Measurements from ENCODE around the gene NRL.

The NRL gene

DNA sequence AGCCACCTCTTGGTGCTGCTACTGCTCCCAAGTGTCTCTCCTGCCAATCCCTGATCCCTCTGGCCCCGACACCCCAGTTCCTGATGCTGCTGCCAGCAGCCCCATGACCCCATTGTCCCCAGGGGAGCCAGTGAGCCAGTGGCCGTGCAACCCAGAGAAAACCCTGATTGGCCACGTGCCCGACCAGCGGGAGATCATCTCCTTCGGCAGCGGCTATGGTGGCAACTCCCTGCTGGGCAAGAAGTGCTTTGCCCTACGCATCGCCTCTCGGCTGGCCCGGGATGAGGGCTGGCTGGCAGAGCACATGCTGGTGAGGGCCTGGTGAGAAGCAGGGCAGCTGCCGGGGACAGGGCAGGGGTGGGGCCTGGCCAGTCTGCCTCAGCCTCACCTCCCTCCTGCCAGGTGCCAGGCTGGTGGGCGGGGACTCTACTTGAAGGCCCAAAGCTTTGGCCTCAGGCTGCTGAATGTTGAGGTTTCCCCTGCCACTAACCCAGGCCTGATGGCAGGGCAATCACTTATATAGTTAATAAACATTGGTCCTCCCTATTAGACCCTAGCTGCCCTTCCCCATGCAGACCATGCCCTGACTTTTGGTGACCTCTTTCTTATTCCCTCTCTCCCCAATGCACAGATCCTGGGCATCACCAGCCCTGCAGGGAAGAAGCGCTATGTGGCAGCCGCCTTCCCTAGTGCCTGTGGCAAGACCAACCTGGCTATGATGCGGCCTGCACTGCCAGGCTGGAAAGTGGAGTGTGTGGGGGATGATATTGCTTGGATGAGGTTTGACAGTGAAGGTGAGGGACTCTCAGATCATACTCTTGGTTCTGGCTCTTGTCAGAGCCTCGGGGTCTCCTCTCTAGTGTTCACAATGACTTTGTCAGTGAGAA is 15.6 kb downstream of the NRL start:
- no peak for DNase-seq (ENCODE audit: low read depth in 3 of 3)

- no peak for DNase-seq (ENCODE audit: low read depth in 3 of 3)
Measured at GRCh38 chr14:24098229-24098926, 16.4 kb downstream of the NRL start.

DNA sequence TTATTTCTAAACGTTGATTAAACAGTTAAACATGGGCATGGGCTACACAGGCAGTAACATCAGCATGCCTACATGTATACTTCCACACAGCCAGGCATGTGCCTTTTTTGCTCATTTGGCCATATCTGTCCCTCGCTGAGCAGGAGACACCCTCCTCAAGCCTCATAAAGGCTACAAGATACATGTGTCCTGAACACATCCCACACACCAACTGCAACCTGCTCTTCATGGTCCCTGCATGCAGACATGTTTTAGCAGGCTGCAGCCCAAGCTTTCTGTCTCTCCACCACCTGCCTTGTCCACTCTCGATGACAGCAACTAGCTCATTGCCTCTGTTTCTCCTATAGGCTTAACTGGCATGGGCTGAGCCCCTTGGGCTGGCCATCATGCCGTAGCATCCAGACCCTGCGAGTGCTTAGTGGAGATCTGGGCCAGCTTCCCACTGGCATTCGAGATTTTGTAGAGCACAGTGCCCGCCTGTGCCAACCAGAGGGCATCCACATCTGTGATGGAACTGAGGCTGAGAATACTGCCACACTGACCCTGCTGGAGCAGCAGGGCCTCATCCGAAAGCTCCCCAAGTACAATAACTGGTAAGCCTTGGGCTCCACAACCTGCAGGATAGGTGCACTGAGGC is 18.1 kb downstream of the NRL start:
- DNase-seq (ENCODE audit: low read depth in 3 of 3): no peak

GRCh38 chr14:24095271-24096068 is 19.3 kb downstream of the NRL start:
- DNase-seq (ENCODE audit: low read depth in 3 of 3): peak in 2 of 3 experiments; percentile 39 to 74

DNA sequence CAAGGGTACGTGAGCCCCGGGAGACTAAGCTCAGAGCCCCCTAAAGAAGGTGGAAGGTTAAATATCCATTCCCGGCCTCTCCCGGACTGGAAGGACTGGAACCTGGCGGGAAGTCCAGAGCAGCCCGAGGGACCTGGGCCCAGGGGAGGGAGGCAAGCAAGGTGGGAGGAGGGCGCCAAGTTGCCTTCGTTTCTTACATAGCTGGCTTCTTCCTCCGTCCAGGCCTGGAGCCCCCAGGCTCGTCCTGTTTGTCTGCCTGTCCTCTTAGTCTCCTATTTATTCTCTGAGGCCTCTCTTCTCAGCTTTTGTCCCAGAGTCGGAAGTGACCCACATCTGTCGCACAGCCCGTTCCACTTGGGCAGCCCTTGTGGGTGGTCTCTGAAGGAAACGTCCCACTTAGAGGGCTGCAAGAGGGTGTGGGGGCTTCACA is 19.9 kb downstream of the NRL start:
- DNase-seq (ENCODE audit: low read depth in 3 of 3): peak in 1 of 3 experiments; percentile 9

DNA sequence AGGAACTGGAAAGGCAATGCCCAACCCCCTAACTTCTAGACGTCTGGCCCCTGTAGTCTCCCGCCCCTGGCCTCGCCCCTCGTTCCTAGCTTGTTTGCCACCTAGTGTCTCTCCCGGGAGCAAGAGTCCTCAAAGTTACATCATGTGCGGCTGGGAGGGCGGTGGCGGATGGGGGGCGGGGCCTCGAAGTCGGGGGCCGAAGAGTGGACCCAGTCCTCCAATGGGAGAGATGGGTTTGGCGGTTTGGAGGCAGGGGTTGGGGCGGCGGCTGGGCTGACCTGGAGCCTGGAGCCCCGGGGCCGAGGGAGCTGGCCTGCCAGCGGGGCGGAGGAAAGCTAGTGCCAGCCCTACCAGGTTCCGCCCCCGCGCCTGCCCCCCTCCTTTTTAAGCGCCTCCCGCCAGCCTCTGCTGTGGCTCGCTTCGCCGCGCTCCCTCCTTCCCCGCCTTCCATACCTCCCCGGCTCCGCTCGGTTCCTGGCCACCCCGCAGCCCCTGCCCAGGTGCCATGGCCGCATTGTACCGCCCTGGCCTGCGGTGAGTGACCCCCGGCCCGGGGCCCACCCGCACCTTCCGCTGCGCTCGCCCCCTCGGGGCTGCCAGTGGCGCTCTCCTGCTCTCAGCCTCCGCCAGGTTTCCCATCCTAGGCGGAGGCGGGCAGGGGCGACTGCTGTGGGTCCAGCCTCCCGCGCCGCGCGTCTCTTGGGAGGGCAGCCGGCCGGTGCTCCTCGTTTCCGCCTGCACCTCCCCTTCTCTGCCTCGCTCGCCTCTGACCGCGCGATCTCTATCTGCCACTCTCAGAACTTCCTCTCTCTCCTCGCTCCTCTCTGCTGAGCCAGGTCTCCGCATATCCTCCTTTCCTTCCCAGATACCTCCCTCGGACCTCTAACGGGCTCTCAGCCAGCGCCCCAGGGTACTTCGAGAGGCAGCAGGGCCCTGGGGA is 20.6 kb downstream of the NRL start, which contains the start of gene PCK2:
PCK2 (plus strand) TSS at position 411 of the 940 bp plus-strand sequence; CDS start at position 506, 95 bp downstream.
- DNase-seq (ENCODE audit: low read depth in 3 of 3): peak; percentile 68 to 94 (median 75)

- DNase-seq (ENCODE audit: low read depth in 3 of 3): no peak
Measured at GRCh38 chr14:24093207-24093900, 21.4 kb downstream of the NRL start.

DNA sequence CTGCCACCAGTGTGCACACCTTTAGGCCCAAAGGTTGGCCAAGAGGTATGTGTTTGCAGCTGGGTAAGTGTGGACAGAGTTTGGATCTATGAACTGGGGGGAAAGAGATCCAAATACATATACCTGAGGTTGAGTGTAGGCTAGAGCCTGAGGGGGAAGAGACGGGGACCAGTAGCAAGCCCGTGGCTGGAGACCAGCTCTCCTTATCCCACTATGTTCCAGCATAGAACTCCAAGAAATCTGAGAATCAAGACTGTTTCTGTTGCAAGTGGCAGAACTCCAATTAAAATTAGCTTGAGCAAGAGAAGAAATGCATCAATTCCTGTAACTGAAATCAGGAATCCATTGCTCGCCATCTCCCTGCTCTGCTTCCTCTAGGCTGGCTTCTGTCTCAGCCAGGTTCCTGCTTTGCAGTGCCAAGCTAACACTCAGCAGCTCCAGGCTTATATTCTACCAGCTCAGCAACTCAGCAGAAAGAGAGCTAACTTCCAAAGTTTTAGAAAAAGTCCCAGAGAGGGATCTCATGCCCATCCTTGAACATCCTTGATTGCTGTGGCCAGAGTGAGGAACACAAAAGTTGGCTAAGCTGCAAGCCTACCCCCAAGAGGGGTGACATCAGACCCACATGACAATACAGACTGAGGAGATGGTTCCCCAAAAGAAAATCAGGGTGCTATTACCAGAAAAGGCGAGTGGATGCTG is 22.1 kb downstream of the NRL start:
- no peak for DNase-seq (ENCODE audit: low read depth in 3 of 3)

DNA sequence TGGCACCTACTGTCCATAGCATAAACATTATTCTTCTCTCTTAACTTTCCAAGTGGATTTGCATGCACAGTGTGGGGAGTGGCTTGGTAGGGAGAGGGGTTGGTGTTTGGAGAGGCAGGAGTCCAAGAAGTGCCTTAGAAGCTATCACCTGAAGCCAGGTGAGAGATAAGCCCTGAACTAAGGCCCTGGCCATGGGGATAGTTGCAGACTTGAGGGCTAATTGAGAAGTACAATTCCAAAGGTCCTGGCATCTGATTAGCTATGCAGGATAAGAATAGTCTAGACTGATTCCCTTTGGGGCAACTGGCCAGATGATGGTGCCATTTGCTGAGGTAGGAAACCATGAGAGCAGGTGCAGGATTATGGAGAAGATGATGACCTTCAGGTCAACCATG is 22.6 kb downstream of the NRL start:
- no peak for DNase-seq (ENCODE audit: low read depth in 3 of 3)

- no peak for DNase-seq (ENCODE audit: low read depth in 3 of 3)
Measured at GRCh38 chr14:24089890-24090289, 24.9 kb downstream of the NRL start.

- DNase-seq (ENCODE audit: low read depth in 3 of 3): no peak
Measured at GRCh38 chr14:24088095-24088494, 26.7 kb downstream of the NRL start.

DNA sequence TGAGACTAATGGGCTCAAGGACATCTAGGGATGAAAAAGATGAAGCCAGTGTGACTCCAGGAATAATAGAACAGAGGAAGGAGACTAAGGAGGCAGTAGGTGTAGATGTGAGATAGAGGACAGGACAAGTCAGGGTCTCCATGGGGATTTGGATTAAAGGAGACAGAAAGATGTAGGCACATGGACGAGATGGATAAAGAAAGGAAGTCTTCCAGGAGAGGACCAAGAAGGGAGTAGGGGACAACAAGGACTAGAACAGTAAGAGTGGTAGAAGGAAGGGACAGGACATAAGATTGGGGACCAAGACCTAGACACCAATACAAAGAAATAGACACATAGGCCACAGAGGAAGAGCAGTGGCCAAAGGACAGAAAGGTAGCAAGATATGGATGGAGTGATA is 27.7 kb downstream of the NRL start:
- DNase-seq (ENCODE audit: low read depth in 3 of 3): no peak

- DNase-seq (ENCODE audit: low read depth in 3 of 3): no peak
Measured at GRCh38 chr14:24086193-24086955, 28.4 kb downstream of the NRL start.

- DNase-seq (ENCODE audit: low read depth in 3 of 3): no peak
Measured at GRCh38 chr14:24085215-24085614, 29.5 kb downstream of the NRL start.

DNA sequence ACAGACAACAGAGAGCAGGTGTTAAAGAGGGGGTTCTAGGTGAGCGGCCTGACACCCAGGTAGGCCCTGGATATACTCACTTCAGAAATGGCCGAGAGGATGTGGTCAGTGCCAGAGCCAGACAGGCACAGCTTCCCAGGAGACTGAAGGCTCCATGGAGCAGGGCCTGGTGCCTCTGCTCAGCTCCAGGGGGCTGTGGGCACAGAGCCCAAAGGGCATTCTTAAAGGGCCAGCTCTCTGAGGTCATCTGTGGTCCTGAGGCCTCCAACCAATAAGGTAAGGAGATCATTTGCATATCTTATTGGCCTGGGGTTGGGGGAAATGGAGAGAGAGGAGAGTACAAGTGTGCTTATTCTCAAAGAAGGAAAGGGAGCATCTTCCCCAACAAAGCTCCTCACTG is 30.3 kb downstream of the NRL start:
- no peak for DNase-seq (ENCODE audit: low read depth in 3 of 3)

- no peak for DNase-seq (ENCODE audit: low read depth in 3 of 3)
Measured at GRCh38 chr14:24083462-24083861, 31.3 kb downstream of the NRL start.

DNA sequence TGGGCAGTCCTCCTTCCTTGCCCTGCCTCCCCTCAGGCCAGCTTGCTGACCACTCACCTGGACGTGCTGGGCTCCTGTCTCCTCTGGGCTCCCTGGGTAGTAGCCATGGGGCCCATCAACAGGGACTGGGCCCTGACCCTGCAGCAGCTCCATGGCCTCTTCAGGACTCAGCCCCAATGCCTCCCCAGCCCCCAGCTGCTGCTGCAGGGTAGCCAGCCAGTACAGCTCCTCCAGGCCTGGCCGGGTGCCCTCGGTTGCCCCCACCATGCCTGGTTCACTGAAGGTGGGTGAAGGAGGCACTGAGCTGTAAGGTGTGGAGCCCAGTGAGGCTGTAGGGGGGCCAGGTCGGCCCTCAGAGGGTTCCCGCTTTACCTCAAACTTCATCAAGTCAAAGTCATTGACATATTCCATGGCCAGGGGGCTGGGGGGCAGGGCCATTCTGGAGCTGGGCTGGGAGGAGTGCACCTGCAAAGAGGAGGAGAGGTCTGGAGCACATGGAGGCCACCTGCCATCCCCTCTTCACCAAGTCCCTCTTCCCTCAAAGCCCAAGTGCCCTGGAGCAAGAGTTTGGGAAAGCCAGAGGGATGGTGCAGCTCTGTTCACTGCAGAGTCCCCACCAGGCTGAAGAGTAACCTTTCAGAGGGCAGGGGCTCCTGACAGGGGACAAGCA is 32.2 kb downstream of the NRL start:
- DNase-seq (ENCODE audit: low read depth in 3 of 3): no peak

GRCh38 chr14:24081739-24082211 is 33.0 kb downstream of the NRL start:
- DNase-seq (ENCODE audit: low read depth in 3 of 3): no peak
